SK-N-SH (cell line): ENCODE measurements around the gene MBNL1.

Experiments
- EP300 ChIP-seq, 2 experiments: IDR thresholded peaks; 2 replicates each; pipeline versions ENCODE4 v1.4.0 to v1.6.1; 2012; ENCODE audit warnings: borderline replicate concordance in 1 of 2, low read depth in 1 of 2, low read length in 1 of 2
- MXI1 ChIP-seq: IDR thresholded peaks from 2 replicates; pipeline ENCODE4 v1.6.1; 2012; ENCODE audit warnings: mild to moderate bottlenecking, low read depth, low read length, improper control_type of control experiment
- NRF1 ChIP-seq: IDR thresholded peaks from 2 replicates; pipeline ENCODE4 v1.6.1; 2012; ENCODE audit warnings: low read depth, mild to moderate bottlenecking, low read length
- POLR2AphosphoS5 ChIP-seq: IDR thresholded peaks from 2 replicates; pipeline ENCODE4 v1.6.1; 2012; ENCODE audit warnings: low read depth, low read length
- RXRA ChIP-seq: IDR thresholded peaks from 2 replicates; pipeline ENCODE4 v1.4.0; 2012; ENCODE audit warnings: low read depth, mild to moderate bottlenecking, borderline replicate concordance
- SIN3A ChIP-seq: IDR thresholded peaks from 2 replicates; pipeline ENCODE4 v1.6.1; 2012; ENCODE audit warnings: low read depth, mild to moderate bottlenecking, low read length, moderate library complexity, borderline replicate concordance
- TAF1 ChIP-seq: IDR thresholded peaks from 2 replicates; pipeline ENCODE4 v1.6.1; 2012; ENCODE audit warnings: low read depth, mild to moderate bottlenecking, low read length, moderate library complexity, borderline replicate concordance
- TCF12 ChIP-seq: IDR thresholded peaks from 2 replicates; pipeline ENCODE4 v1.4.0; 2012
- TF ChIP-seq, protein P1 (sequence below): fragments of 200-600 bp; sonication (generic); IDR thresholded peaks from 2 replicates; pipeline ENCODE4 v1.6.1; 2017; ENCODE audit warnings: antibody characterized with exemption, mild to moderate bottlenecking, moderate library complexity
- TF ChIP-seq, protein P2 (sequence below): IDR thresholded peaks from 2 replicates; pipeline ENCODE4; 2012

DNA sequence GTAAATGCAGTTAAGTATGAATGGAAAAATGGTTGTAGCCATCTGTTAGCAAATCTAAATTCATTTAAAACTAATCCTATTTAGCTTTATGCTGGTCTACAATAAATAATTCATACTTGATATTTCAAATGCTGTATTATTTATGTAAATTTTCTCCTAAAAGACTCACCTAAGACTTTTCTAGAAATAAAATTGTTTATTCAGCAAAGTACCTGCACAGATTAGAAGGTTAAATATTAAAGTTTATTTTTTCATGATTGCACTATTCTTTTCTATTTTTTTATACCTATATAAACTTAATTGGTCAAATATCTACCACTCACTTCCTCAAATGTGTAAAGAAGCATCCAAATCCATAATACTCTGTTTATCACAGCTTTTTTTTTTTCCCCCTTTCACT lies 45.2 kb downstream of the MBNL1 start:
- TF ChIP-seq, protein P1, sequence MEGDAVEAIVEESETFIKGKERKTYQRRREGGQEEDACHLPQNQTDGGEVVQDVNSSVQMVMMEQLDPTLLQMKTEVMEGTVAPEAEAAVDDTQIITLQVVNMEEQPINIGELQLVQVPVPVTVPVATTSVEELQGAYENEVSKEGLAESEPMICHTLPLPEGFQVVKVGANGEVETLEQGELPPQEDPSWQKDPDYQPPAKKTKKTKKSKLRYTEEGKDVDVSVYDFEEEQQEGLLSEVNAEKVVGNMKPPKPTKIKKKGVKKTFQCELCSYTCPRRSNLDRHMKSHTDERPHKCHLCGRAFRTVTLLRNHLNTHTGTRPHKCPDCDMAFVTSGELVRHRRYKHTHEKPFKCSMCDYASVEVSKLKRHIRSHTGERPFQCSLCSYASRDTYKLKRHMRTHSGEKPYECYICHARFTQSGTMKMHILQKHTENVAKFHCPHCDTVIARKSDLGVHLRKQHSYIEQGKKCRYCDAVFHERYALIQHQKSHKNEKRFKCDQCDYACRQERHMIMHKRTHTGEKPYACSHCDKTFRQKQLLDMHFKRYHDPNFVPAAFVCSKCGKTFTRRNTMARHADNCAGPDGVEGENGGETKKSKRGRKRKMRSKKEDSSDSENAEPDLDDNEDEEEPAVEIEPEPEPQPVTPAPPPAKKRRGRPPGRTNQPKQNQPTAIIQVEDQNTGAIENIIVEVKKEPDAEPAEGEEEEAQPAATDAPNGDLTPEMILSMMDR: no peak
- TF ChIP-seq POLR2AphosphoS5 (no peak), SIN3A (no peak), MXI1 (no peak), EP300 (IDR thresholded peaks at IDR 0.05; ENCODE audit: borderline replicate concordance in 1 of 2, low read depth in 1 of 2, low read length in 1 of 2) (no peak), RXRA (no peak), TAF1 (no peak), TCF12 (no peak), NRF1 (no peak)
- TF ChIP-seq, protein P2, sequence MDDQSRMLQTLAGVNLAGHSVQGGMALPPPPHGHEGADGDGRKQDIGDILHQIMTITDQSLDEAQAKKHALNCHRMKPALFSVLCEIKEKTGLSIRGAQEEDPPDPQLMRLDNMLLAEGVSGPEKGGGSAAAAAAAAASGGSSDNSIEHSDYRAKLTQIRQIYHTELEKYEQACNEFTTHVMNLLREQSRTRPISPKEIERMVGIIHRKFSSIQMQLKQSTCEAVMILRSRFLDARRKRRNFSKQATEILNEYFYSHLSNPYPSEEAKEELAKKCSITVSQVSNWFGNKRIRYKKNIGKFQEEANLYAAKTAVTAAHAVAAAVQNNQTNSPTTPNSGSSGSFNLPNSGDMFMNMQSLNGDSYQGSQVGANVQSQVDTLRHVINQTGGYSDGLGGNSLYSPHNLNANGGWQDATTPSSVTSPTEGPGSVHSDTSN: no peak
